Stomach smooth muscle (tissue), 2 donors: Measurements from ENCODE around the gene RAB12.

ENCODE experiments used
- H3K27ac ChIP-seq: one replicate; pipeline ENCODE4 v1.7.0; 2013; ENCODE audit warnings: mild to moderate bottlenecking, low read length, inconsistent platforms
- H3K27me3 ChIP-seq, 2 donors: one replicate each; pipeline ENCODE4 v1.7.0; 2013; ENCODE audit warnings: low read length in 2 of 2; ENCODE audit not compliant: insufficient read depth in 2 of 2, control insufficient read depth in 1 of 2
- H3K36me3 ChIP-seq, 2 donors: one replicate each; pipeline ENCODE4 v1.7.0; 2013; ENCODE audit warnings: low read length in 2 of 2; ENCODE audit not compliant: control insufficient read depth in 2 of 2, insufficient read depth in 2 of 2
- H3K4me1 ChIP-seq: one replicate; pipeline ENCODE4 v1.7.0; 2013; ENCODE audit warnings: low read length; ENCODE audit not compliant: control insufficient read depth, insufficient read depth
- H3K4me3 ChIP-seq, 2 donors: one replicate each; pipeline ENCODE4 v1.7.0; 2013; ENCODE audit warnings: low read length in 2 of 2
- H3K9ac ChIP-seq, 2 donors: one replicate each; pipeline ENCODE4 v1.7.0; 2013; ENCODE audit warnings: low read length in 2 of 2, mild to moderate bottlenecking in 1 of 2
- H3K9me3 ChIP-seq, 2 donors: one replicate each; pipeline ENCODE4 v1.7.0; 2013; ENCODE audit warnings: low read length in 2 of 2; ENCODE audit not compliant: control insufficient read depth in 2 of 2
- donor health status: healthy.
- donor health status: Pancreatic carcinoma.

RAB12 gene

GRCh38 chr18:8661754-8662559 is 52.7 kb downstream of the RAB12 start:
- no peaks in the 10 kb centered on the region for H3K27me3 ChIP-seq
- no peaks in the 10 kb centered on the region for H3K9me3 ChIP-seq
- H3K36me3 ChIP-seq: no peaks in the 10 kb centered on the region
- no peak overlapping the region for H3K4me3 ChIP-seq
- H3K27ac ChIP-seq: no peak overlapping the region
- H3K9ac ChIP-seq: no peak overlapping the region
- no peaks in the 10 kb centered on the region for H3K4me1 ChIP-seq

- Histone ChIP-seq H3K27ac (no peak overlapping the region), H3K9ac (no peak overlapping the region), H3K36me3 (no peaks in the 10 kb centered on the region), H3K9me3 (no peaks in the 10 kb centered on the region), H3K4me1 (no peaks in the 10 kb centered on the region), H3K4me3 (no peak overlapping the region), H3K27me3 (no peaks in the 10 kb centered on the region)
Measured at GRCh38 chr18:8662560-8663255, 53.5 kb downstream of the RAB12 start.

DNA sequence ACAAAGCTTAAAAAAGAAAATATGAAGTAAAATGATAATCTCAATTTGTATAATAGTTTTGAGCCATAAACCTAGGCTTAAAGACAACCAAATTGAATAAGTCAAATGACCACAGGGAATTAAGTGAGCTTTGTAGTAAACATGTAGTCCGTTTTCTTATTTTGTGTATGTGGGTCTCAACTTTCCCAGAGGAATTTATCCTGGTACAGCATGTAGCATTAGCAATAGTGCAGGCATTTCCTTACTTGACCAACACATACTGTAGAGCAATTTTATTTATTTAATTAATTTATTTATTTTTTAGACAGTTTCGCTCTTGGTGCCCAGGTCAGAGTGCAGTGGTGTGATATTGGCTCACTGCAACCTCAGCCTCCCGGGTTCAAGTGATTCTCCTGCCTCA is 58.6 kb downstream of the RAB12 start:
- H3K9me3 ChIP-seq: no peaks in the 10 kb centered on the region
- no peak overlapping the region for H3K27ac ChIP-seq
- no peak overlapping the region for H3K4me3 ChIP-seq
- H3K9ac ChIP-seq: no peak overlapping the region
- no peaks in the 10 kb centered on the region for H3K4me1 ChIP-seq
- H3K36me3 ChIP-seq: no peaks in the 10 kb centered on the region
- no peaks in the 10 kb centered on the region for H3K27me3 ChIP-seq

DNA sequence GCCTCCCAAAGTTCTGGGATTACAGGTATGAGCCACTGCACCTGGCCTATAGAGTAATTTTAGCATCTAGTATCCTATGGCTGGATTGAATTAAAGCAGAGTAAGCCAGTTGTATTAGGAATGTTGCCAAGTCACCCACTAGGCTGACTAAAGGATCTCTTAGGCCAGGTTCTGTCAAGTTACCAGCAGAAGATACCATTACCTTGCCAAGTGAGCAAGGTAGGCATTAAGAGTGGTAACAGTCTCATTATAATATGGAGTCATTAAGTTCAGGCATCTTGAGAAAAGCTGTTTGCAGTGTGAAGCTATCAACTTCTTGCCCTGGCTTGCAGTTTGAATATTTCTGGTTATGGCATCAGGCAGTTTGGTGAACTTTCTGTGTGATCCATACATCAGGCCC is 59.1 kb downstream of the RAB12 start:
- Histone ChIP-seq H3K9ac (no peak overlapping the region), H3K36me3 (no peaks in the 10 kb centered on the region), H3K4me1 (no peaks in the 10 kb centered on the region), H3K4me3 (no peak overlapping the region), H3K9me3 (no peaks in the 10 kb centered on the region), H3K27me3 (no peaks in the 10 kb centered on the region), H3K27ac (no peak overlapping the region)

- Histone ChIP-seq H3K27ac (no peak overlapping the region), H3K36me3 (no peaks in the 10 kb centered on the region), H3K4me1 (no peaks in the 10 kb centered on the region)
Measured at GRCh38 chr18:8669571-8669970, 60.3 kb downstream of the RAB12 start.

DNA sequence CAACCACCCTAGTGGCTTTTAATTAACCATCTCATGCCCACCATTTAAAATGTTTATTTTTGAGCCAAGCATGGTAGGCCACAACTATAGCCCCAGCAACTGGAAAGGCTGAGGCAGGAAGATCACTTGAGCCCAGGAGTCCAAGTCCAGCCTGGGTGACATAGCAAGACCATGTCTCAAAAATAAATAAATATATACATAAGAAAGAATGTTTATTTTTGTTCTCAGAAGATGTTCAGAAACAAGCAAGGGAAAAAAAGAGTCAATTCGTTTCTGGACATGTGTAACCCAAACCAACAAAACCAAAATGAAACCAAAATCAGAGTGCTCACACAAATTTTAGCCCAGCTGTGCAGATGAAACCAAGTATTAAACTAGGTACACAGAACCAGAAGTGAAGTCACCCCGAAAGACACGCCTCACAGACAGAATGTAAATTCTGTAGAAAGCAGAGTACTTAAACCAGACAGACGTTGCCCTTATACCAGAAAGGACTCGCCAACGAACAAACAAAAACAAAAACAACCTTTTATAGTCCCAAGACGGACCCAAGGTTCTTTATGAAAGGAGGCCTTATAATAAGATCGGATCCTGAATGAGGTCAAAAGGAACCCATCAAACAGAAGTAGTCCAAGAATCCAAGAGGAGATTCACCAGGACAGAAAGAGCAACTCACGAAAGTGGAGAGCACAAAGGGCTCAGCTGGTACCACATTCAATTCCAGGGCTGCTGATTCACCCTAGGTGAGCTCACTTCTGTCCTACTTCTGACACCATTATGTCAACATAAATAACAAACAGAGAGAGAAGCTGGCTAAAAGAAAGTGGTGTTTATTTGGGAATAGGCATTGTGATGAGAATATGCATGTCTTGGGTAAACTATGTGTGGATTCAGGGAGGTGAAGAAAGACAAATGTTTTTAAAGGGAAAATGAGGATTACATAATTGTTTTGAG is 64.3 kb downstream of the RAB12 start:
- no peaks in the 10 kb centered on the region for H3K4me1 ChIP-seq
- H3K4me3 ChIP-seq: no peak overlapping the region
- H3K27me3 ChIP-seq: no peaks in the 10 kb centered on the region
- no peak overlapping the region for H3K27ac ChIP-seq
- H3K9ac ChIP-seq: no peak overlapping the region
- H3K9me3 ChIP-seq: no peaks in the 10 kb centered on the region
- no peaks in the 10 kb centered on the region for H3K36me3 ChIP-seq

More at GRCh38 chr18:8669571-8669970, 60.3 kb downstream of the RAB12 start:
- Histone ChIP-seq H3K27me3 (no peaks in the 10 kb centered on the region), H3K4me3 (no peak overlapping the region), H3K9me3 (no peaks in the 10 kb centered on the region), H3K9ac (no peak overlapping the region)

- H3K9me3 ChIP-seq: no peaks in the 10 kb centered on the region
- no peak overlapping the region for H3K27ac ChIP-seq
- no peaks in the 10 kb centered on the region for H3K27me3 ChIP-seq
- no peaks in the 10 kb centered on the region for H3K4me1 ChIP-seq
- no peak overlapping the region for H3K9ac ChIP-seq
- H3K4me3 ChIP-seq: no peak overlapping the region
- no peaks in the 10 kb centered on the region for H3K36me3 ChIP-seq
Measured at GRCh38 chr18:8675057-8675456, 65.8 kb downstream of the RAB12 start.

- no peaks in the 10 kb centered on the region for H3K27me3 ChIP-seq
- no peaks in the 10 kb centered on the region for H3K36me3 ChIP-seq
- no peak overlapping the region for H3K4me3 ChIP-seq
- no peak overlapping the region for H3K9ac ChIP-seq
- H3K4me1 ChIP-seq: no peaks in the 10 kb centered on the region
- H3K9me3 ChIP-seq: no peaks in the 10 kb centered on the region
- no peak overlapping the region for H3K27ac ChIP-seq
Measured at GRCh38 chr18:8681196-8681595, 72.0 kb downstream of the RAB12 start.

DNA sequence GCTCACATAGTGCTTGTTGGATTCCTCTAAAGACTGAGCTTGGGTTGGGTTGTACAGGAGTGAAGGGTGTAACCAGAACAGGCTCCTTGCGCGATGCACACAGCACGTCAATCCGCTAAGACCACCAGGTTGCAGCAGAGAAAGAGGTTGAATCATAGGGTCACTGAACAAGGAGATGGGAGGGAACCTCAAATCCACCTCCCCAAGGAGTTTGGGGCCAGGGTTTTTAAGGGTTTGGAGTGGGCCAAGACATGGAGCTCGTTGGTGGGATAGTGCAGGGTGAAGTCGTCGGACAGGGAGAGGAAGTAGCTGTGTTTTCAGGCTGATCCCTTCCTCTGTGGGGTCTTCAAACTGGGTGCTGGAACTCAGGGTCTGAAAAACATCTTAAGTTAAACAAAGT is 75.3 kb downstream of the RAB12 start:
- H3K36me3 ChIP-seq: no peaks in the 10 kb centered on the region
- no peaks in the 10 kb centered on the region for H3K27me3 ChIP-seq
- H3K4me3 ChIP-seq: no peak overlapping the region
- H3K4me1 ChIP-seq: peaks cover 5% of the 10 kb centered on the region
- no peak overlapping the region for H3K27ac ChIP-seq
- no peak overlapping the region for H3K9ac ChIP-seq
- H3K9me3 ChIP-seq: no peaks in the 10 kb centered on the region

DNA sequence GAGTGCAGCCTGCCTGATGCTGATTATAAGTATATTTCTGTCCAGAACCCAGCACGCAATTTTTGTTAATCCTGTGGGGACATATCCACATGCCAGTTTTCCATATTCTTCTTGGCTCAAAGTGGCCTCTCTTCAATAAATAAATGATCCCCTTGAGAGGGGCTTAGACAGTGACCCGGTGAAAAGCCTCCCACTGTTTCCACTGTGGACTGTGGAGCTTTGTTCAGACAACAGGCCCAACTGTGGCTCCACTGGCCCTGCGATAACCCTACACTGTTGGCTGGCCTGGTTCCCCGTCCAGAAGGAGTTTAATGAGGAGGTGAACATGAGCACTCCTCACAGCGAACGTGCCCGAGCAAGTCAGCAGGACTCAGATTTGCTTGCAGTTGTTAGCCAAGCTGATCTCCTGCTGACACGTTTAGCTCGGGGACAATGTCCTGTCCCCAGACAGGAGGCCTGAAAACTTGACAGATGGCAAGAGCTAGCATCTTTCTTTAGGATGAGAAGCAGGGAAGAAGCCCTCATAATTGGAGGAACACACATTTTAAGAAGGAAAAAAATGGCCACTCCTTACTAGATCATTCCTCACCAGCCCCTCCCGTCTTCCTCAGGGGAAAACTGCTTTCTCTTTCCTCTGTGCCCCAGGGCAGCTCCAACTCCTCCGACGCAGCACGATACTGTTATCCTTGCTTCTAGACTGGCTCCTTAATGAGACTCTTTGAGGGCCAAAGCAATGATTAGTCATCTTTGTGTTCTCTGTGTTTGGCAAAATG is 76.1 kb downstream of the RAB12 start:
- Histone ChIP-seq H3K9ac (no peak overlapping the region), H3K9me3 (no peaks in the 10 kb centered on the region), H3K4me1 (peaks cover 5% of the 10 kb centered on the region), H3K36me3 (no peaks in the 10 kb centered on the region), H3K27me3 (no peaks in the 10 kb centered on the region), H3K27ac (no peak overlapping the region), H3K4me3 (no peak overlapping the region)
